GM23248 (cell line): Measurements from ENCODE around the gene TFPI2. TPM values are rescaled to one million over a fixed set of nuclear protein-coding genes. Genes with fewer than 3 reads are reported as not detected.

Experiments used
- DNase-seq: peaks from one replicate; pipeline ENCODE4 v3.0.0-alpha.2; 2015
- H2AFZ ChIP-seq: fragments of 200-600 bp; sonication (generic); 2 replicates; pipeline ENCODE4 v1.6.1; 2016; ENCODE audit warnings: antibody characterized with exemption
- H3F3A ChIP-seq: fragments of 200-600 bp; sonication (generic); 2 replicates; pipeline ENCODE4 v1.6.1; 2016; ENCODE audit warnings: mild to moderate bottlenecking, antibody characterized with exemption, mixed run types; ENCODE audit not compliant: insufficient read depth
- H3K27ac ChIP-seq: fragments of 200-600 bp; sonication (generic); 2 replicates; pipeline ENCODE4 v1.5.1; 2016; ENCODE audit warnings: mild to moderate bottlenecking
- H3K27me3 ChIP-seq: fragments of 200-600 bp; sonication (generic); replicated peaks from 2 replicates; pipeline ENCODE4 v1.6.1; 2016; ENCODE audit warnings: mild to moderate bottlenecking; ENCODE audit not compliant: insufficient read depth
- H3K36me3 ChIP-seq: fragments of 200-600 bp; sonication (generic); 2 replicates; pipeline ENCODE4 v1.6.1; 2016; ENCODE audit warnings: low read depth, mild to moderate bottlenecking
- H3K4me1 ChIP-seq: fragments of 200-600 bp; sonication (generic); 2 replicates; pipeline ENCODE4 v1.6.1; 2016; ENCODE audit warnings: mild to moderate bottlenecking; ENCODE audit not compliant: insufficient read depth
- H3K4me2 ChIP-seq: fragments of 200-600 bp; sonication (generic); one replicate; pipeline ENCODE4 v1.6.1; 2016; ENCODE audit warnings: mild to moderate bottlenecking; ENCODE audit not compliant: unreplicated experiment
- H3K4me3 ChIP-seq: fragments of 200-600 bp; sonication (generic); 2 replicates; pipeline ENCODE4 v1.5.1; 2016; ENCODE audit warnings: mild to moderate bottlenecking
- H3K79me2 ChIP-seq: fragments of 200-600 bp; sonication (generic); 2 replicates; pipeline ENCODE4 v1.6.1; 2016; ENCODE audit warnings: mild to moderate bottlenecking; ENCODE audit not compliant: insufficient read depth
- H3K9ac ChIP-seq: fragments of 200-600 bp; sonication (generic); 2 replicates; pipeline ENCODE4 v1.6.1; 2016; ENCODE audit warnings: mild to moderate bottlenecking
- H3K9me2 ChIP-seq: fragments of 200-600 bp; sonication (generic); 2 replicates; pipeline ENCODE4 v1.6.1; 2016; ENCODE audit warnings: mixed run types, mild to moderate bottlenecking, moderate library complexity; ENCODE audit not compliant: insufficient read depth
- H3K9me3 ChIP-seq: fragments of 200-600 bp; sonication (generic); one replicate; pipeline ENCODE4 v1.6.1; 2017; ENCODE audit warnings: low read depth
- H4K20me1 ChIP-seq: fragments of 200-600 bp; sonication (generic); 2 replicates; pipeline ENCODE4 v1.6.0; 2016; ENCODE audit not compliant: insufficient read depth
- EZH2 ChIP-seq: fragments of 200-600 bp; sonication (generic); IDR thresholded peaks from 2 replicates; pipeline ENCODE4 v1.6.1; 2018; ENCODE audit warnings: antibody characterized with exemption, mild to moderate bottlenecking; ENCODE audit not compliant: insufficient read depth, poor library complexity, severe bottlenecking
- EZH2phosphoT487 ChIP-seq: fragments of 200-600 bp; sonication (generic); IDR thresholded peaks from 2 replicates; pipeline ENCODE4 v1.6.1; 2018; ENCODE audit warnings: antibody characterized with exemption, moderate library complexity, mild to moderate bottlenecking, low read depth; ENCODE audit not compliant: insufficient read depth
- WGBS, 2 experiments: methylation state at CpG; one replicate each; pipeline ENCODE4 v1.1.6; 2015 to 2017; ENCODE audit warnings: low lambda C conversion rate in 2 of 2, low coverage in 1 of 2; ENCODE audit errors: missing lambda C conversion rate in 2 of 2; 5-methylcytosine and 5-hydroxymethylcytosine counted together
- in situ Hi-C: fragments of 300-500 bp; cut with MboI; formaldehyde crosslinking; loops from 2 replicates; pipeline ENCODE4 v1.15.0; 2020
- polyA plus RNA-seq: library from polyadenylated mRNA; unstranded; fragments of >200 nt; fragmentation: Nextera tagmentation; extraction: Ambion mirVana; gene quantifications from 2 replicates; pipeline ENCODE4 v1.2.1, GENCODE V29; 2016
- total RNA-seq: library from RNA; depleted of rRNA; stranded (reverse); fragments of >200 nt; shearing (Covaris generic); gene quantifications from 2 replicates; pipeline ENCODE4 v1.2.3, GENCODE V29; 2014

The TFPI2 gene
- total and polyA plus RNA-seq, 2 experiments from 2014 or later, result 654 to 706 TPM

DNA sequence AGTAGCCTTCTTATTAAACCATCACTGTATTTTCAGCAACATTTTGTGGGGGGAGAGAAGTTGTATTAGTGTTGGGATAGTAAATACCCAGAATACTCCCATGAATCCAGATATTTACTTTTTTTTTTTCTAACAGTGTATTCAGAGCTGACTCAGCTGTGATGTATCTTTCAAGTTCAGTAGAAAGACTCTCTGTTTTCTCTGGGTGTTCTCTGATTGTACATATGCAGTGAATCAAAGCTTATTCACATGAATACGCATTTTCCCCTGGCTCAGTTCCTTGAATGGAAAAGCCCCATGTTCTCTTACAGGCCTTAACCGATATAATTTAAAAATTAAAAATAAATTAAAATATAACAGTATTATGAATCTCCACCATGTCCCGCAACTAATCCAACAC is 1.3 kb downstream of the TFPI2 start:
- no peaks in the 10 kb centered on the region for H3K27me3 ChIP-seq
- peak overlapping the region; percentile 91 for H3K4me2 ChIP-seq
- DNase-seq, result peak; percentile 92
- in situ Hi-C loops, result no loop called here
- no peaks in the 10 kb centered on the region for H3K36me3 ChIP-seq
- no peaks in the 10 kb centered on the region for H3K9me2 ChIP-seq
- H3K9ac ChIP-seq, result peak overlapping the region; percentile 74
- TF ChIP-seq EZH2 (no peak), EZH2phosphoT487 (no peak)
- no peaks in the 10 kb centered on the region for H3K9me3 ChIP-seq
- H4K20me1 ChIP-seq, result no peaks in the 10 kb centered on the region
- H3K4me1 ChIP-seq, result peaks cover 9% of the 10 kb centered on the region
- H3K27ac ChIP-seq, result peak overlapping the region; percentile 67
- peak overlapping the region; percentile 94; the same call in 1 of the 2 replicates for H2AFZ ChIP-seq
- 51 to 53% methylated on average over 3 of the region's 3 CpGs for WGBS, 2 experiments
- H3K4me3 ChIP-seq, result peak overlapping the region; percentile 83
- H3K79me2 ChIP-seq, result no peaks in the 10 kb centered on the region
- peaks cover 42% of the 10 kb centered on the region for H3F3A ChIP-seq

DNA sequence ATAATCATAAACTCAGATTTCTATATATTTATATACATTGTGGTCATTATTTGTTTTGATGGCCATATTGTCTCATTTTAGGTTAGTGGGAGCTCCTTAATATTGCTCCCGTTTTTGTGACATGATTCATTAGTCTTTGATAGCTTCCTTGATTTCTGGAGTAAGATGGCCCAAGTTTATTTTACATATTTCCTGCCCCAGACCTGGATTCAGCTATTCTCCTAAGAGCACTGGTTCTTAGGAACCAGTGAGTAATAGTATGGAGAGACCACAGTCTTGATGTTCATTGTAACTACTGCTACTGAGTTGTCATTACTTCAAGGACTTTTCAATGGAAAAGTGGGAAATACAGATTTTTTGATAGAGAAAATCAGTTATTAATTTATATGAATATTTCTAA is 6.0 kb downstream of the TFPI2 start:
- H3K79me2 ChIP-seq, result no peaks in the 10 kb centered on the region
- WGBS, 2 experiments, result 93% methylated on average over 1 of the region's 1 CpG
- no peaks in the 10 kb centered on the region for H3K27me3 ChIP-seq
- H3F3A ChIP-seq, result peaks cover 48% of the 10 kb centered on the region
- DNase-seq, result no peak
- H3K9me3 ChIP-seq, result no peaks in the 10 kb centered on the region
- H3K36me3 ChIP-seq, result no peaks in the 10 kb centered on the region
- TF ChIP-seq EZH2 (no peak), EZH2phosphoT487 (no peak)
- no peaks in the 10 kb centered on the region for H4K20me1 ChIP-seq
- H3K4me2 ChIP-seq, result no peak overlapping the region
- peaks cover 5% of the 10 kb centered on the region; the same call in 1 of the 2 replicates for H3K4me1 ChIP-seq
- H2AFZ ChIP-seq, result no peak overlapping the region
- no peak overlapping the region for H3K27ac ChIP-seq
- in situ Hi-C loops, result no loop called here
- H3K4me3 ChIP-seq, result no peak overlapping the region
- no peak overlapping the region for H3K9ac ChIP-seq
- H3K9me2 ChIP-seq, result no peaks in the 10 kb centered on the region

DNA sequence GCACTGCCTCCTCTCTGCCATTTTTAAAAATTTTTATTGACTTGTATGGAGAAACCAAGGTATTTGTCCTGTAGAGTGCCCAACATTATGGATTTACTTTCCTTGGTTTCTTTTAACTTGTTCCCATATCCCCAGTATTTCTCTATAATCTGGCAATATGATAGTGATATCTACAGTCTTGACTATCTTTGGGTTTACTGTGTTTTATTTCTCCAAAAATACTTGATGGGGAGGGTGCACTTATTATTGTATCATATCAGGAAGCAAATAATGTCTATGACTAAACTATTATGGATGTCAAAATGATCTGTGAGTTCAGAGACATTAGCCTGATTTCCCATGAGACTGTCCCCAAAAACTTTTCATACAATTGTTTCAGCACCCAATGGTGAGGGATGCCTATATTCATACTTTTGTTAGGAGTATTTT is 6.6 kb downstream of the TFPI2 start:
- no peak overlapping the region for H2AFZ ChIP-seq
- H3K9ac ChIP-seq, result no peak overlapping the region
- H3K9me3 ChIP-seq, result no peaks in the 10 kb centered on the region
- H3K36me3 ChIP-seq, result no peaks in the 10 kb centered on the region
- no peak for DNase-seq
- H4K20me1 ChIP-seq, result no peaks in the 10 kb centered on the region
- no peak for TF ChIP-seq EZH2
- TF ChIP-seq EZH2phosphoT487, result no peak
- no peak overlapping the region for H3K4me3 ChIP-seq
- in situ Hi-C loops, result no loop called here
- no peaks in the 10 kb centered on the region for H3K79me2 ChIP-seq
- no peak overlapping the region for H3K27ac ChIP-seq
- H3K4me2 ChIP-seq, result no peak overlapping the region
- peaks cover 46% of the 10 kb centered on the region for H3F3A ChIP-seq
- H3K4me1 ChIP-seq, result peaks cover 2% of the 10 kb centered on the region; the same call in 1 of the 2 replicates
- H3K9me2 ChIP-seq, result no peaks in the 10 kb centered on the region
- H3K27me3 ChIP-seq, result no peaks in the 10 kb centered on the region

DNA sequence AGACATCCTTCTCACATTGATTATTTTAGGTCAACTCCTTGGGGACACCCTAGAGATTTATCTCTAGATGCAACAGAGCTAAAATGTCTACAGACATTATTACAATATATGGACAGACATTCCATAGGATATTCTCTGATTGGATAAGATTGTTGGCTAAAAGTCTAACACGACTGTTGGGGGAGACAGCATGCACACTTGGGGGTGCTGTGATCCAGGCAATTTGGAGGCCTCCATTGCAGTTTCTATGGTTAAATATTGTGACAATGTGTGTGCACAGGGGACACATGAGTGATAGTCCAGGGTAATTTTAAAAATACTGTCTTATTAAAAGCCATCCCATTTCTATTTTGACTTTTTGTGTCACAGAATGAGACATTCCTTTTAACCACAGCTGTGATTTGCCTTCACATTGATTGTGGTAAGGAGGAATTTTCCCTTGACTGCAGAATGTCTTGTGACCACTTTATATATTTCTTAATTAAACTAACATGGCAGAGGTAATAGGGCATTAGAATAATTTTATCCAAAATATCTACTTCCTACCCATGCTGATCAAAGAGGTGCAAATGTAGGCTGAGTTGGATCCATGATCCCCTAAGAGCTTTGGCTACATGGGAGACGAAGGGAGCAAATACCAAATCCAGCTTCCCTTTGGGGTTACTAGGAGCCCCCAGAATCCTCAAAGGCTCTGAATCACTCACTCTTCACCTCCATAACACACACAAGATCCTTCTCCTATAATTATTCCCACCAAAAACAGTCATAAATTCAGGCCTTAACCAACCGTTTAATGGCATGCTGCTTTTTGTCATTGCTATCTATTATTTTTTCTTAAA is 7.3 kb downstream of the TFPI2 start:
- H3K36me3 ChIP-seq, result no peaks in the 10 kb centered on the region
- H3K9me3 ChIP-seq, result no peaks in the 10 kb centered on the region
- H3K4me1 ChIP-seq, result no peaks in the 10 kb centered on the region
- no peak overlapping the region for H3K9ac ChIP-seq
- H3K27ac ChIP-seq, result no peak overlapping the region
- in situ Hi-C loops, result no loop called here
- H3K4me2 ChIP-seq, result no peak overlapping the region
- peaks cover 44% of the 10 kb centered on the region for H3F3A ChIP-seq
- TF ChIP-seq EZH2 (no peak), EZH2phosphoT487 (no peak)
- H4K20me1 ChIP-seq, result no peaks in the 10 kb centered on the region
- no peaks in the 10 kb centered on the region for H3K27me3 ChIP-seq
- H2AFZ ChIP-seq, result no peak overlapping the region
- DNase-seq, result no peak
- no peak overlapping the region for H3K4me3 ChIP-seq
- 53 to 67% methylated on average over 3 of the region's 3 CpGs for WGBS, 2 experiments
- H3K79me2 ChIP-seq, result no peaks in the 10 kb centered on the region
- H3K9me2 ChIP-seq, result no peaks in the 10 kb centered on the region

DNA sequence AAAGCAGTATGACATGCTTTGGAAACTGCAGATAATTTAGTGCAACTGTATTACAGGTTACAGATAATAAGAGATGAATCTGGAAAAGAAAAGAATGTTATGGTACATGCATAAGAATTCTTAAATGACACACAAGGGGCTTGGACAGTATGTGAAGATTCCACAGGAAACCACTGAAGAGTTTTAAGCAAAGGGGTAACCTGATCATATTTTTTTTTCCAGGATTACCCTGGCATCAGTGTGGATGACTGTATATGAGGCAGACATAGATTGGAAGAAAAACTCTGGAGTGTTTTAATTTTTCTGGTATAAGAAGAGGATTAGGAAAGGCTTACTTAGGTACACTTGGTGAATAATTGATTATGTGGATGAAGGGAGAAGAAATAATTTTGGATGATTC is 8.1 kb downstream of the TFPI2 start:
- Histone ChIP-seq H3K27me3 (no peaks in the 10 kb centered on the region), H3K4me3 (no peak overlapping the region), H3K9me2 (no peaks in the 10 kb centered on the region), H3K9me3 (no peaks in the 10 kb centered on the region), H3K9ac (no peak overlapping the region), H3K79me2 (no peaks in the 10 kb centered on the region), H4K20me1 (no peaks in the 10 kb centered on the region), H3F3A (peaks cover 35% of the 10 kb centered on the region), H3K27ac (no peak overlapping the region), H2AFZ (no peak overlapping the region), H3K4me2 (no peak overlapping the region), H3K4me1 (no peaks in the 10 kb centered on the region), H3K36me3 (no peaks in the 10 kb centered on the region)
- DNase-seq, result no peak
- in situ Hi-C loops, result no loop called here
- TF ChIP-seq EZH2phosphoT487, result no peak
- TF ChIP-seq EZH2, result no peak
